NCI-H187 (cell line): ENCODE results near the gene CNIH2.
"Not testable (repeated sequence)": the region's sequence is repeated elsewhere in the genome, so short reads cannot be mapped to it uniquely, and the experiment has no call there.

Experiments
- DNase-seq, 2 experiments: peaks; one replicate each; lab custom pipeline; 2025; lab: John Stamatoyannopoulos, UW

The CNIH2 gene

DNA sequence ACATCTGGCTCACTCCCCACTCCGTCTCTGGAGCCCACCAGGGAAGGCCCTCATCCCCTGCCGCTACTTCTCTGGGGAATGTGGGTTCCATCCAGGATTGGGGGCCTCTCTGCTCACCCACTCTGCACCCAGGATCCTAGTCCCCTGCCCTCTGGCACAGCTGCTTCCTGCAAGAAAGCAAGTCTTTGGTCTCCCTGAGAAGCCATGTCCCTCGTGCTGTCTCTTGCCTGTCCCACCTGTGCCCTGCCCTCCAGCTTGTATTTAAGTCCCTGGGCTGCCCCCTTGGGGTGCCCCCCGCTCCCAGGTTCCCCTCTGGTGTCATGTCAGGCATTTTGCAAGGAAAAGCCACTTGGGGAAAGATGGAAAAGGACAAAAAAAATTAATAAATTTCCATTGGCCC lies 911 bp upstream of the CNIH2 start:
- DNase-seq: not testable (repeated sequence)

DNA sequence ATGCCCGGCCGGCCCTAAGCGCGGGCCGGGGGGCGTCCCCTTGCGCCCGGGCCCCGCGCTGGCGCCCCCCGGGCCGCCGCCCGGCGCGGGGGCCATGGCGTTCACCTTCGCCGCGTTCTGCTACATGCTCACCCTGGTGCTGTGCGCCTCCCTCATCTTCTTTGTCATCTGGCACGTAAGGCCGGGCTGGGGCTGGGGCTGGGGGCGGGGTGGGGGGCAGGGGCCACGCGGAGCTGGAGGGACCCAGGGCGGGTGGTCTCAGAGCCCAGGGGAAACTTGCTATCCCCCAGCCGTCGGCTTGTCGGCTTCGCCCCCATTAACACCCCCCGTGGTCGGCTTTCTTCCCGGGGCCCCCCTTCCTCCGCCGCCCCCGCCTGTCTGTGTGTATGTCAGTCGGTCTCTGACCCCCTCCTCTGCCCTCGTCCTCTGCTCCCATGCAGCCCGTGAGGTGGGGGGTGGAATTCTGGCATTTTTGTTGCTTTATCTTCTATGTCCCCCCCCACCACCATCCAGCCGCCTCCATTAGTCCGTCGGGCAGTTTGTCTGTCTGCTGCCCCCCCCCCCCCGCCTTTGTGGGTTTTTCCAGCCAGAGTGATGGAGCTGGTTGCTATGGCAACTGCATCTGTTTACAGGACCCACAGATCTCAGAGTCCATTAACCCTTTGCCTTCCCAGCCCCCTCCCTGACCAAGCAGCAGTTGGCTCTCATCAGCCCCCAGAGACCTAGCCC lies 552 bp downstream of the CNIH2 start:
- DNase-seq: no peak

- DNase-seq: no peak
Observed at GRCh38 chr11:66279092-66279734, 1.2 kb downstream of the CNIH2 start.

DNA sequence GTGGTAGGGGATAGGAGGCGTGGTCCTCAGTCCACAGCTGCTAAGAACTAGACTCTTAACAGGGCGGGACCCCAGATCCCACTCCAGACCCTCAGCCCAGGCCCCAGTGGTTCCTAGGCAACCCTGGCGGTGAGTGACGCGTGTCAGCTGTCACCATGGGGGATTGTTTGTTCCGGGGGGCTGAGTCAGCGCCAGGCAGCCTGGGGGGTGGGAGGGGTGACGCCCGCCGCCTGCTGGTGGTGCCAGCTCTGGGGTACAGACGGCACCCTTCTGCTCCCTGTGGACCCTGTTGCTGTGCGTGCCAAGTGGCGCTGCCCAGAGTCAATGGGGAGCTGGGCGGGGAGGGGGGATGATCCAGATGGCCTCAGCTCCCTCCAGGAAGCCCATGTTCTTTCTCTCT lies 2.5 kb downstream of the CNIH2 start:
- no peak for DNase-seq

GRCh38 chr11:66281001-66281400 lies 3.0 kb downstream of the CNIH2 start:
- no peak for DNase-seq

- peak in 1 of 2 experiments; percentile 60 for DNase-seq
Observed at GRCh38 chr11:66281776-66282467, 3.9 kb downstream of the CNIH2 start.

GRCh38 chr11:66282468-66283455 lies 4.8 kb downstream of the CNIH2 start:
- peak; percentile 88 to 97 for DNase-seq

GRCh38 chr11:66283461-66284105 lies 5.6 kb downstream of the CNIH2 start:
- no peak for DNase-seq

DNA sequence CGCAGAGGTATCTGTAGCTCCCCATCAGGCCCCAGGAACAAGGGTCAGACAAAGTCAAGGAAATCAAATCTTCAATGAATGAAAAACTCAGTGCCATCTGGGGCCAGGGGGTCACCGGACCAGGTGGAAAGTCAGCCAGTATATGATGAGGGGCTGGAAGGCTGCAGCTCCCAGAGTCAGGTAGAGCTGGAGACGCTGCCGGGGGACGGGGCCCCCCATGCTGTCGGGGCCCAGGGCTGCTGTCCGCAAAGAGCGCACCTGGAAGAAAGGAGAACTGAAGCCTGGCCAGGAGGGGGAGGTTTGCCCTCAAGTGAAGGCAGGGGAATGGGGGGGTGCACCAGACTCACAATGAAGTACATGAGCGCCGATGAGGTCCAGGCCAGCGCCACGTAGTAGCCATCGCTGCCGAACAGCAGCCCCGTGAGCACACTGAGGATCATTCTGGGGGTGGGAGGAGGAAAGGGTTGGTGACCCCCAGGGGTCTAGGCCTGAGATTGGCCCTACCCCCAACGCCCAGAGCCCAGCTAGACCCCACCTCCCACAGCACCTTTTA lies 6.6 kb downstream of the CNIH2 start:
- no peak for DNase-seq

DNA sequence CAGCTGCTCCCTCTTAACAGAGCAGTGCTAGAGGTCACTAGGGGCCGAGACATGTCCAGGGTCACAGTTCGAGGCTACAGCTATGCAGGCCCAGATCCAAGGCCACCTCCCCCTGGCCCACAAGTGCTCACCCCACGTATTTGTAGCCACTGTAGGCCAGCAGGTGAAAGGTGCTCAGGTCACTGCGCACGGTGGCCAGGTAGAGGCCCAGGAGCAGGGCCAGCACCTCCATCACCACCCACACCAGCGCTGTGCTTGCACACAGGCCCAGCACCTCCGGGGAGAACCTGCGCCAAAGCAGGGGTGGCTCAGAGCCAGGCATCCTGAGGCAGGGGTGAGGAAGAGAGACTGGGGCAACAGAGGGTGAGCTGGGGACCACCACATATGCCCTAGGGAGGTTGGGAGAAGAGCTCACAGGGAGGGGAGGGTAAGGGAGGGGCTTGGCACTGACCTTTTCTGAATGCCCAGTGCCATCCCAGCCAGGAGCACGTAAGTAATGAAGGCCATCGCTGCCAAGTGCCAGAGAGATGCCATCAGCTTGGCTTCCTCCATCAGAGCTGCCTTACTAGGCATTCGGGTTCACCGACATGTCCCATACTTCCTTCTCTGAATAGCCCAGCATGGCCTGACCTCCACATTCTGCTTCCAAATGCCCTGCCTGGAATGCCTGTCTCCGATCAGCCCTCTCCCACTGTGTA lies 7.4 kb downstream of the CNIH2 start:
- no peak for DNase-seq

DNA sequence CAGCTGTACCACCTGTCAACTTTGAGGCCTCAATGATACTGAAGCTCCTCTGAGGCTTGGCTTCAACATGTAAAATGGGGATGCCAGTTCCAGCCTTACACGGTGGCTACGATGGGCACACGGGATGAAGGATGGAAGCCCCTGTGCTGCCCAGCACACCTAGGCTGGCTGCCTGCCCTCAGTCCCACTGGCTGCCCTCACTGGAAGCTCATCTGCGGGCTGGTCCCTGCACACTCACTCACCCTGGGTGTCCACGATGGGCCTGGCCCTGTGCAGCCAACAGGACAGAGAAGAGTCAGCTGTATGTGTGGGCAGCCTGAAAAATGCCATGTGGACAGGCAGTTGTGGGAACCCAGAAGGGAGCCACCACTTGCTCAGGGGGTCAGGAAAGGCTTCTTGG lies 8.7 kb downstream of the CNIH2 start:
- DNase-seq: no peak

DNA sequence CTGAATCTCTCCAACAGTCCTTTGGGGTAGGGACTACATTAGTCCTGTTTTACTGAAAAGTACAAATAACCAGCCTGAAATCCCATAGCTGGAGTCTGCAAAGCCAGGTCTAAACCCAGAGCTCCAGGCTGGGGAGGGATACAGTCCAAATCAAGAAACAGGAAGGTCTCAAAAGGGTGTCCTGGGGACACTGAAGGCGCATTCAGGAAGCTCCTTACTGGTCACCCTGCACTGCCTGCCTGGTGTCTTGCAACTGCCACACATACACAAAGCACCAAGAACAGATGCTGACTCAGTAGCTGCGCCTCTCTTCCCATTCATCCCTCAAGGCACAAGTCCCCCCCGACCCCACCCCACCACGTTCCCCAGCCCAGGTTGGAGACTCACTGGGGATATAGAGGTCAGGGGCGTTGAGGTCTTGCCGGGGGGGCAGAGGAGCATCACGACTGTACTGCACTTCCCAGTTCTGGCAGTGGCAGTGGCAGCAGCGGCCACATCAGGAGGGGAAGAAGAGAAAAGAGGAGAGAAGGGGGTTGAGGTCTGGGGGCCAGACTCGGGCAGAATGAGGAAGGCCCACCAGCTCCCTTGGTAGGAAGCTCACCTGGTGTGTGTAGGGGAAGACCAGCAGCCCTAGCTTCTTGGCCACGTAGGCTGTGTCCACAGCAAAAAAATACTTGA lies 9.4 kb downstream of the CNIH2 start:
- no peak for DNase-seq

DNA sequence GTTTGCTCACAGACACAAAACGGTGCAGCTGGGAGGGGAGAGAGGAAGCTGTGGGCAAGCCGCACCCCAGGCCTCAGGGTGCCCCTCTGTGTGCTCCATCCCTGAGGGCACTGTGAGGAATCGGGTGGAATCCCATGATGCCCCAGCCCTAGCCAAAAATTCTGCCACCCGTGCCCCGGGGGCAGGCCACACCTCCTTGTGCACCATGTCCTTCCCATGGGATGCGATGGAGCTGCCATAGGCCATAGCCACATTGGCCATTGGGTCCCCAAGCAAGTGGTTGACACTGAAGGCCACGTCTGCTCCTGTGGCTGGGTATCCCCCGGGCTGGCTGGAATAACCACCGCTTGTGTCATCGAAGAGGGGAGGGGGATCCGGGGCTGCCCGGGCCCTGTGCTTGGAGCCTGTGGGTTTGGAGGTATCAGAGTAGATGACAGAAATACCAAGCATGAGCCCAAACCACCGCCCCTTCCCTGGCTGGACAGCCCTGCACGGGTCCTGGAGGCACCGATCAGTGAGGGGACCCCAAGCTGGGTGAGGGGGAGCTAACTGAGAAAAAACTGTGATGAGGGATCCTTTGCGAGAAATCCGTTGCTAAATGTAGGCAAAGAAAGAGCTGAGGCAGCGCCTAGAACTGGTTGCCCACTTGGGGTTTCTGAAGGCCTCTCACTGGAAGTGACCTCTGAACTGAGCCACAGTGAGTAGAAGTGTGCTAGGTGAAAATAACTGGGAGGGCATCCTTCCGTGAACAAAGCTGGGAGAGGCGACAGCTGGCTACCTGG lies 10.1 kb downstream of the CNIH2 start:
- no peak for DNase-seq

- DNase-seq: peak; percentile 91 to 97
Observed at GRCh38 chr11:66288671-66289547, 10.9 kb downstream of the CNIH2 start, which contains the start of gene YIF1A. YIF1A (minus strand) TSS chr11:66289143; CDS start chr11:66288985, 158 bp downstream.

GRCh38 chr11:66289548-66290329 lies 11.8 kb downstream of the CNIH2 start:
- DNase-seq: no peak

GRCh38 chr11:66290330-66290621 lies 12.3 kb downstream of the CNIH2 start:
- no peak for DNase-seq

GRCh38 chr11:66291303-66291705 lies 13.3 kb downstream of the CNIH2 start:
- DNase-seq: no peak
